BJ (cell line): ENCODE measurements around the gene PABPN1L. TPM values are rescaled to one million over a fixed set of nuclear protein-coding genes. Genes with fewer than 3 reads are reported as not detected.
A peak's percentile ranks its signal among the peaks of the same experiment; 100 is the strongest.

Experiments used
- CTCF ChIA-PET: fragments of 350-600 bp; formaldehyde crosslinking; extraction: SDS; loops from one replicate; lab custom pipeline; 2021; ENCODE audit warnings: antibody characterized with exemption, inconsistent platforms; lab: Yijun Ruan, JAX
- POLR2A ChIA-PET: fragments of 300-600 bp; sonication (Branson Sonifier 250); formaldehyde crosslinking; extraction: SDS; loops from one replicate; lab custom pipeline; 2021; ENCODE audit warnings: antibody characterized with exemption; lab: Charles Lee
- DNase-seq: peaks from one replicate; pipeline ENCODE4 v3.0.0-alpha.2; 2011; ENCODE audit warnings: low read depth
- H3K27me3 ChIP-seq: 2 replicates; pipeline ENCODE4 v1.6.0; 2011; ENCODE audit warnings: low read length; ENCODE audit not compliant: control insufficient read depth, insufficient read depth
- H3K36me3 ChIP-seq: 2 replicates; pipeline ENCODE4 v1.5.1; 2011; ENCODE audit warnings: low read length; ENCODE audit not compliant: control insufficient read depth, insufficient read depth
- H3K4me3 ChIP-seq: 2 replicates; pipeline ENCODE4 v1.5.1; 2011; ENCODE audit warnings: low read depth, mild to moderate bottlenecking, control low read depth, low read length
- CTCF ChIP-seq: IDR thresholded peaks from 2 replicates; pipeline ENCODE4 v1.5.1; 2011; ENCODE audit warnings: low read depth, mild to moderate bottlenecking, control low read depth, inconsistent platforms, low read length, moderate library complexity; ENCODE audit not compliant: insufficient read depth
- polyA plus RNA-seq: library from polyadenylated mRNA; depleted of rRNA; stranded (reverse); fragments of >200 nt; gene quantifications from 2 replicates; pipeline ENCODE4 v1.2.3, GENCODE V29; 2011

PABPN1L gene
- polyA plus RNA-seq, 1 experiment: not detected

GRCh38 chr16:88856828-88857727 lies 9.4 kb downstream of the PABPN1L start, which contains the start of the genes GALNS and TRAPPC2L:
TSS of gene GALNS (minus strand) at chr16:88856947. CDS start at chr16:88856877, 70 bp downstream.
TSS of gene TRAPPC2L (plus strand) at chr16:88857127. CDS start at chr16:88857151, 24 bp downstream.
- H3K36me3 ChIP-seq: peaks cover 11% of the 10 kb centered on the region
- TF ChIP-seq CTCF: no peak
- ChIA-PET POLR2A (no interaction called here), CTCF (interaction anchor here (0.6 to 2.6 kb wide), 18 partner anchors 9 to 311 kb away, joined by 3 to 12 read pairs (median 4); partner anchors contain the start of genes APRT and PABPN1L)
- peak; percentile 46 for DNase-seq
- H3K4me3 ChIP-seq: peak within 1 kb of the TSS; percentile 96
- H3K27me3 ChIP-seq: no peaks in the 10 kb centered on the region

GRCh38 chr16:88856122-88856827 lies 10.2 kb downstream of the PABPN1L start:
- no peak for TF ChIP-seq CTCF
- Histone ChIP-seq H3K27me3 (no peaks in the 10 kb centered on the region), H3K4me3 (peak overlapping the region; percentile 96), H3K36me3 (peaks cover 9% of the 10 kb centered on the region)
- ChIA-PET POLR2A (no interaction called here), CTCF (interaction anchor here (0.9 to 2.6 kb wide), 4 partner anchors 31 to 119 kb away, joined by 4 to 12 read pairs (median 8); partner anchors contain the start of gene APRT)
- no peak for DNase-seq

GRCh38 chr16:88855736-88856121 lies 10.7 kb downstream of the PABPN1L start:
- Histone ChIP-seq H3K27me3 (no peaks in the 10 kb centered on the region), H3K4me3 (peak overlapping the region; percentile 96), H3K36me3 (peaks cover 8% of the 10 kb centered on the region)
- DNase-seq: no peak
- POLR2A ChIA-PET: no interaction called here
- no peak for TF ChIP-seq CTCF
- CTCF ChIA-PET: no interaction called here

- DNase-seq: no peak
- Histone ChIP-seq H3K4me3 (no peak overlapping the region), H3K27me3 (no peaks in the 10 kb centered on the region), H3K36me3 (peaks cover 6% of the 10 kb centered on the region; the same call in 1 of the 2 replicates)
- no peak for TF ChIP-seq CTCF
- ChIA-PET CTCF (no interaction called here), POLR2A (no interaction called here)
Observed at GRCh38 chr16:88855176-88855575, 11.3 kb downstream of the PABPN1L start.
